PC-3 (cell line): ENCODE measurements around the gene EFCAB14.

ENCODE experiments used
- CTCF ChIP-seq: fragments of 300-600 bp; sonication (generic); conservative IDR thresholded peaks from 2 replicates; pipeline ENCODE4 v1.5.1; 2017; ENCODE audit warnings: antibody characterized with exemption, low read depth, mild to moderate bottlenecking, low read length
- EZH2 ChIP-seq: fragments of 300-600 bp; sonication (generic); IDR thresholded peaks from one replicate; pipeline ENCODE4 v1.6.1; 2017; ENCODE audit warnings: antibody characterized with exemption, mild to moderate bottlenecking, low read length; ENCODE audit not compliant: unreplicated experiment

GRCh38 chr1:46755121-46755520 lies 36.2 kb upstream of the EFCAB14 start:
- no peak for TF ChIP-seq CTCF
- TF ChIP-seq EZH2 = no peak
